ENCODE results near the gene DVL3.
"Not testable (repeated sequence)": the region's sequence is repeated elsewhere in the genome, so short reads cannot be mapped to it uniquely, and the experiment has no call there.

DVL3 gene

GRCh38 chr3:184155644-184156521 lies 706 bp downstream of the DVL3 start:
- DNase-seq (ENCODE audit: low spot score) = no peak

- DNase-seq (ENCODE audit: low spot score) = peak; percentile 57
Observed at GRCh38 chr3:184156522-184156955, 1.4 kb downstream of the DVL3 start.

GRCh38 chr3:184157206-184157605 lies 2.0 kb downstream of the DVL3 start:
- DNase-seq (ENCODE audit: low spot score) = no peak

GRCh38 chr3:184158404-184158803 lies 3.2 kb downstream of the DVL3 start:
- no peak for DNase-seq (ENCODE audit: low spot score)

- no peak for DNase-seq (ENCODE audit: low spot score)
Observed at GRCh38 chr3:184160456-184160855, 5.3 kb downstream of the DVL3 start.

- DNase-seq (ENCODE audit: low spot score) = not testable (repeated sequence)
Observed at GRCh38 chr3:184162571-184163070, 7.4 kb downstream of the DVL3 start.

- DNase-seq (ENCODE audit: low spot score) = no peak
Observed at GRCh38 chr3:184164648-184165330, 9.6 kb downstream of the DVL3 start.

- no peak for DNase-seq (ENCODE audit: low spot score)
Observed at GRCh38 chr3:184165543-184165942, 10.4 kb downstream of the DVL3 start.

GRCh38 chr3:184166671-184167070 lies 11.5 kb downstream of the DVL3 start:
- no peak for DNase-seq (ENCODE audit: low spot score)

GRCh38 chr3:184167786-184168185 lies 12.6 kb downstream of the DVL3 start:
- DNase-seq (ENCODE audit: low spot score) = no peak

GRCh38 chr3:184168363-184169120 lies 13.4 kb downstream of the DVL3 start:
- DNase-seq (ENCODE audit: low spot score) = no peak

GRCh38 chr3:184169896-184170875 lies 15.0 kb downstream of the DVL3 start:
- no peak for DNase-seq (ENCODE audit: low spot score)

GRCh38 chr3:184171562-184171961 lies 16.4 kb downstream of the DVL3 start:
- DNase-seq (ENCODE audit: low spot score) = no peak

- no peak for DNase-seq (ENCODE audit: low spot score)
Observed at GRCh38 chr3:184172681-184173373, 17.6 kb downstream of the DVL3 start.

- DNase-seq (ENCODE audit: low spot score) = no peak
Observed at GRCh38 chr3:184173374-184173722, 18.2 kb downstream of the DVL3 start.

GRCh38 chr3:184174284-184174645 lies 19.1 kb downstream of the DVL3 start:
- DNase-seq (ENCODE audit: low spot score) = no peak

GRCh38 chr3:184174646-184175492 lies 19.7 kb downstream of the DVL3 start, which contains the start of gene AP2M1:
TSS of gene AP2M1 (plus strand) at chr3:184174855. CDS start at chr3:184176994, 2,139 bp downstream.
- peak; percentile 99 for DNase-seq (ENCODE audit: low spot score)

GRCh38 chr3:184175506-184175905 lies 20.3 kb downstream of the DVL3 start:
- DNase-seq (ENCODE audit: low spot score) = no peak

- DNase-seq (ENCODE audit: low spot score) = no peak
Observed at GRCh38 chr3:184175981-184176376, 20.8 kb downstream of the DVL3 start.
